Activated CD8-positive, alpha-beta memory T cell treated with anti-CD3 and anti-CD28 coated beads, Interleukin-2, amount 50 U/mL, for 1 hour (primary cell): Measurements from ENCODE around the gene SF3B3.

Experiments
- DNase-seq: peaks from one replicate; pipeline ENCODE4 v3.0.0-alpha.2; 2020; ENCODE audit errors: extremely low read depth

SF3B3 gene

GRCh38 chr16:70589998-70590471, 66.4 kb downstream of the SF3B3 start:
- no peak for DNase-seq

GRCh38 chr16:70590722-70591415, 67.3 kb downstream of the SF3B3 start:
- DNase-seq = no peak

DNA sequence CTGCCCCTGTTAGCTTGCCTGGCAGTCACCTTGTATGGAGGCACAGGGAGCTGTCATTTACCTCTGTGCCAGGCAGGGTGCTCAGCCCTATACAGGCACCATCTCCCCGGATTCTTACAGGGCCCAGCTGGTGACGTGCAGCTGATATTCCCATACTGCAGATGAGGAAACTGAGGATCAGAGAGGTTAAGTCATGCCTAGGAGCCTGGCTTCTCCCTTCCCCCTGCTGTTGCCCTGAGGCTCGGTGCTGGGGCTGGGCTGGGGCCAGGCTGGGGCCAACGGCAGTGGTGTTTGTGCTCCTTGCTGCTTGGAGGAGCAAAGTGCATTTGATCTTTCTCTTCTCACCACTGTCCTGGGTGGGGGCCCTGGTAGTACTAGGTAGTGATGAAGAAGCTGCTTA, 68.0 kb downstream of the SF3B3 start:
- no peak for DNase-seq

DNA sequence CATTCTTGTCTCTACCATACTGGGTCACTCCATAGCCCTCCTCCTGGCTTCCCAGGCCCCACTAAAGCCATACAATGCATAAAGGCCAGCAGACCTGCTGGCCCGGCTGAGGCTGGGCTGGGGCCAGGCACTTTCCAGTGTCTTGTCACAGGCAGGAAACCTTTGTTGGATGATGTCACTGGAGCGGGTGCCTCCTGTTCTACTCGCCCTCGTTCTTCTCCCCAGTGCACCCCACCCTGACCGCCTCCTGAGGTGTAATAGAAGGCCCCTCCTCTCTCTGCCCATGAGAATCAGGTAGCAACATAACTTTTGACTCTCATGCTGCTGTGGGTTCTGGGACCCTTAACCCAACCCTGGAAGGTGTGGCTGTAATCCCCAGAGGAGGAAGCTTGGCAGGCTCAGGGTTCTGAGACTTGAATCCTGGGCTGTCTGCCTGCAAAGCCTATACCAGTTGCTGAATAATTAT, 68.5 kb downstream of the SF3B3 start:
- DNase-seq = no peak

- no peak for DNase-seq
Measured at GRCh38 chr16:70593544-70593943, 69.9 kb downstream of the SF3B3 start.

- DNase-seq = no peak
Measured at GRCh38 chr16:70594569-70594968, 71.0 kb downstream of the SF3B3 start.

- no peak for DNase-seq
Measured at GRCh38 chr16:70597135-70597835, 73.7 kb downstream of the SF3B3 start.

DNA sequence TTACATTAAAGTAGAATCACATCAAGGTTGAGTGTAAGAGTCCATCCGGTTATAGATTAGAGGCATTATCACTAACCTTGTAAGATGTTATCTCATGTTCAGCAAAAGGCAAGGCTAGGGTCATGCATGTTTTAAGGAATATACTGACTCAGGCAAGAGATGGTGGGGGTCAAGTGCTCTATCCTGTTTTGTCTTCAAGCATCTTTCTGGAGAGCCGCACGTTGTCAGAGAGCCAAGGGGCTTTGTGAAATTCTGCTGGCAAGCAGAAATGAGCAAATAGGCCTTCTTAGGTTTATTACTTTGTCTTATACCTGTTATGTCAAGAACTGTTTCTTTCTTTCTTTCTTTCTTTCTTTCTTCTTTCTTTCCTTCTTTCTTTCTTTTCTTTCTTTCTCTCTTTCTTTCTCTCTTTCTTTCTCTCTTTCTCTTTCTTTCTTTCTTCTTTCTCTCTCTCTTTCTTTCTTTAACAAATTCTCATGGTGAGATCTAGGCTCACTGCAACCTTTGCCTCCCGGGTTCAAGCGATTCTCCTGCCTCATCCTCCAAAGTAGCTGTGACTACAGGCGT, 75.4 kb downstream of the SF3B3 start:
- no peak for DNase-seq

DNA sequence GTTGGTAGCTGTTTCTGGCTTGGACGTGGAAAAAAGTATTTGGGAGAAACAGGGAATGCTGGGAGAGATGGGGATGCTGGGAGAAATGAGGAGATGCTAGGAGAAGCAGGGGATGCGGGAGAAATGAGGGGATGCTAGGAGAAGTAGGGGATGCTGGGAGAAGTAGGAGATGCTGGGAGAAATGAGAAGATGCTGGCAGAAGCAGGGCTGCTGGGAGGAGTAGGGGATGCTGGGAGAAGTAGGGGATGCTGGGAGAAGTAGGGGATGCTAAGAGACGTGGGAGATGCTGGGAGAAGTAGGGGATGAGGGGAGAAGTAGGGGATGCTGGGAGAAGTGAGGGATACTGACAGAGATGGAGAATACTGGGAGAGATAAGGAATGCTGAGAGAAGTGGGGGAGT, 77.1 kb downstream of the SF3B3 start:
- no peak for DNase-seq

DNA sequence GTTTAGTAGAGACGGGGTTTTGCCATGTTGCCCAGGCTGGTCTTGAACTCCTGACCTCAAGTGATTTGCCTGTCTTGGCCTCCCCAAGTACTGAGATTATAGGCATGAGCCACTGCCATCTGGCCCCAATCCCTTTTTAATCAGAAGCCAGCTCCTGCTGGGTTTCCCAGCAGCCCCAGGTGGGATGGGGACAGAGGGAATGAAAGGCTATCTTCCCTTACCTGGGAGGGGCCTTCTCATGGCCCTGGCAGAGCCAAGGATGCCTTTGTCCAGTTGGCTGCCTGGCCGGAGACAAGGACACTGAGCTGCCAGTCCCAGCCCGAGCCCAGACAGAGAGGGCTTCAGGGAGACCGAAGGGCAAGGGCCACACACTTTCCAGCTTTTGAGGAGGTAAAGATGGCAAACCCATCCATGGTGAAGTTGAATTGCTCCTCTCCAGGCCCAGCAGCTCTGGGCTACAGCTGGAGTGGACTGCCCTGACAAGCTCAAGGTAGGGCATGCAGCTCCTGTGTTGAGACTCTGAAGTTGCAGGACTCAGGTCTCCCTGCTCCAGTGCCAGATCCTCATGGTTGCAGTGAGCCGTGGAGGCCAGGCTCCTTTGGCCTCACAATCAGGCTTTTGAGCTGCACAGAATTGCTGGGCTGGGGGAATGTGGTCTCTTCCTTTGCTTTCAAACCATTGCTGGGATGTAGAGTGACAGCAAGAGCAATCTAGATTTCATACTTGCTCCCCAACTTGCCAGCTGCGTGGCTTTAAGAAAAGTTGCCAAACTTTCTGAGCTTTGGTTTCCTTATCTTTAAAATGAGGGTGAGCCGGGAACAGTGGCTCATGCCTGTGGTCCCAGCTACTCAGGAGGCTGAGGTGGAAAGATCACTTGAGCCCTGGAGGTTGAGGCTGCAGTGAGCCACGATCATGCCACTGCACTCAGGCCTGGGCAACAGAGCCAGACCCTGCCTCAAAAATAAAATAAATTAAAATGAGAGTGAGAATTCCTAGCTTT, 78.3 kb downstream of the SF3B3 start:
- no peak for DNase-seq

GRCh38 chr16:70602831-70603230, 79.2 kb downstream of the SF3B3 start:
- no peak for DNase-seq

GRCh38 chr16:70604407-70605282, 81.0 kb downstream of the SF3B3 start:
- DNase-seq = no peak

GRCh38 chr16:70605283-70605657, 81.7 kb downstream of the SF3B3 start:
- no peak for DNase-seq

GRCh38 chr16:70608521-70608920, 84.9 kb downstream of the SF3B3 start:
- no peak for DNase-seq

DNA sequence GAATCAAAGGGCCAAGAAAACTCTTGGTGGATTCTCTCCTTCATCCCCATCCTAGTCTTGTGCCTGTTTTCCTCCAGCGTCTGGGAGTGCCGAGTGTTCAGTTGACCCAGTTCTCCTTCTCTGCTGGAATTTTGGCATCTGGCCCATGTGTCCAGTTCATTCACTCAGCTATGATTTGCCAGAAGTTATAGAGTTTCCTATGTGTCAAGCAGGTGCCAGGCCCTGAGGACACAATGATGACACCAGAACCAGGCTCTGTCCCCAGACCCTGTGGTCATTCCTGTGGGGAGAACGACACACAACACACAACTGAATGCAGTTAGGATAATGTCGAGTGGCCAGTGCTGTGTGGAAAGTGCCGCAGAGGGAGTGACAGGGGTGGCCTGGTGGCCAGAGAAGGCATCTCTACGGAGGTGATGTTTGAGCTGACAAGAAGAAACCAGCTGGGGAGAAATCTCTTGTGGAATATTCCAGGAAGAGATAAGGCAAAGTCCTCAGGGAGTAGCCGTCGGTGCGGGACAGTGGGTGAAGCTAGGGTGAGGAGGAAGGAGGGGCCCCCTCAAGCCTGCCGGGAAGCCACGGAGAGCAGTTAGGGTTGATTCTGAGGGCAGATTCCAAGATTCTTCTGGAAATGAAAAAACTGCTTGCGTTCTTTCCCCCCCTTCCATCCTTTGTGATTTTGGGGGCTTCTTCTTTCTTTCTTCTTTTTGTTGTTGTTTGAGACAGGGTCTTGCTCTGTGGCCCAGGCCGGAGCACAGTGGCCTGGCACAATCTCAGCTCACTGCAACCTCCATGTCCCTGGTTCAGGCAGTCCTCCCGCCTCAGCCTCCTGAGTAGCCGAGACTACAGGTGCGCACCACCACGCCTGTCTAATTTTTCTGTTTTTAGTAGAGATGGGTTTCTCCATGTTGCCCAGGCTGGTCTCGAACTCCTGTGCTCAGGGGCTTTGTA, 86.9 kb downstream of the SF3B3 start:
- DNase-seq = no peak

GRCh38 chr16:70611224-70611598, 87.6 kb downstream of the SF3B3 start:
- no peak for DNase-seq

DNA sequence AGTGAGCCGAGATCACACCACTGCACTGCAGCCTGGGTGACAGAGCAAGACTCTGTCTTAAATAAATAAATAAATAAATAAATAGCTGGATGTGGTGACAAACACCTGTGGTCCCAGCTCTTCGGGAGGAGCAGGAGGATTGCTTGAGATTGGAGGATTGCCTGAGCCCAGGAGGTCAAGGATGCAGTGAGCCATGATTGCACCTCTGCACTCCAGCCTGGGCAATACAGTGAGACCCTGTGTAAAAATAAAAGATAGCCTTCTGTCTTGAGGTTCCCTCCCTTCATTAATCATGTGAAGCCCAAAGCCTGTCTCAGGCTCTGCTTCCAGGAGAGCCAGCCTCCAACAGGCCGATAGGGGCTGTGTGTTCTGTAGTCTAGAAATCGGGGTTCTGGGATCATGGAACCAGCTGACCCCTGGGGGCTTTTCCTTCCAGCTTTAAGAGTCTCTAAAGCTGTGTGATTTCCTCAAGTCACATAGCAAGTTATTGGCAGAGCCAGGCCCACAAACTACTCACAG, 88.2 kb downstream of the SF3B3 start:
- DNase-seq = no peak

GRCh38 chr16:70612931-70613330, 89.3 kb downstream of the SF3B3 start:
- no peak for DNase-seq

- DNase-seq = no peak
Measured at GRCh38 chr16:70614208-70614951, 90.8 kb downstream of the SF3B3 start.
